Measurements from ENCODE around the gene CNP. TPM values are rescaled to one million over a fixed set of nuclear protein-coding genes. Genes with fewer than 3 reads are reported as not detected.

The CNP gene
- polyA plus RNA-seq, 1 donor: 40.1 TPM

GRCh38 chr17:41972571-41973407 lies 6.2 kb downstream of the CNP start:
- no peak for DNase-seq (ENCODE audit: low read depth)

DNA sequence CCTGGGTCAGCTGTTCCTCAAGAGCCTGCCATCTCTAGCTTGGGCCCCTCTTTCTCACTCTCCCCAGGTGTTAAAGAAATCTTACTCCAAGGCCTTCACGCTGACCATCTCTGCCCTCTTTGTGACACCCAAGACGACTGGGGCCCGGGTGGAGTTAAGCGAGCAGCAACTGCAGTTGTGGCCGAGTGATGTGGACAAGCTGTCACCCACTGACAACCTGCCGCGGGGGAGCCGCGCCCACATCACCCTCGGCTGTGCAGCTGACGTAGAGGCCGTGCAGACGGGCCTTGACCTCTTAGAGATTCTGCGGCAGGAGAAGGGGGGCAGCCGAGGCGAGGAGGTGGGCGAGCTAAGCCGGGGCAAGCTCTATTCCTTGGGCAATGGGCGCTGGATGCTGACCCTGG lies 6.8 kb downstream of the CNP start:
- no peak for DNase-seq (ENCODE audit: low read depth)

DNA sequence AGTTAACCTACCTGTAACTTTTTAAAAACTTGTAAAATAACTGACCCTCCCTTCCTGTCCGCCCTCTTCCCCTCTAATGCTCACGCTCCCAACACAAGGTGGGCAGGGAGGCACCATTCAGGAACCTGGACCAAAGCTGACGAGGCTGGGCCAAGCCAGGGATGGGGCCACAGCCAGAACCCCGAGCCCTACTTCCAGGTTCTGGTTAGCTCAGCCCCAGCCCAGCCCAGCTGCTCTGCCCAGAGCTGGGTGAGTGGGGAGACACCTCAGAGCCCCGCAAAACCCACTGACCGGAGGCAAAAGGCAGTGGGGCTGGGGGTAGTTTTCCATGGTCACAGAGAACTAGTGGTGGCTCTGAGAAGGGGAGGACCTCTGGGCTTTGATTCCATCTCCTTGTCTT lies 7.4 kb downstream of the CNP start:
- DNase-seq (ENCODE audit: low read depth): no peak

DNA sequence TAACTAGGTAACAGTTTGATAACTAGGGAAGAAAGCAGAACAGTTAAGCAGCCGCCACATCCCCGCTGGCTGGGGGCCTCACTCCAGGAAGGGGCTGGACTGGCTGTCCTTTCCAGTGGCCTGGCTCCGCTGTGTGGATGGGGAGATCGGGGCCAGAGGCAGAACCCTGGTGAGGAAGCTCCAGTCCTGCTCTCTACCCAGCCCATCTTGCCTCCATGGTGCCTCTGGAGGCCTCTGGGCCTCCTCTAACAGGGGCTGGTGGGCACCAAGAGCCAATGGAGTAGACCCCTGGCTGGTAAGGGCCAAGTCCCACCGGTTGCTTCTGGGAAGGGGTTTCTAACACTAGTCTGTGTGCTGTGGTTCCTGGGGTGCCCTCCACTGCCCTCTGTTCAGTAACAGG lies 8.1 kb downstream of the CNP start:
- no peak for DNase-seq (ENCODE audit: low read depth)

DNA sequence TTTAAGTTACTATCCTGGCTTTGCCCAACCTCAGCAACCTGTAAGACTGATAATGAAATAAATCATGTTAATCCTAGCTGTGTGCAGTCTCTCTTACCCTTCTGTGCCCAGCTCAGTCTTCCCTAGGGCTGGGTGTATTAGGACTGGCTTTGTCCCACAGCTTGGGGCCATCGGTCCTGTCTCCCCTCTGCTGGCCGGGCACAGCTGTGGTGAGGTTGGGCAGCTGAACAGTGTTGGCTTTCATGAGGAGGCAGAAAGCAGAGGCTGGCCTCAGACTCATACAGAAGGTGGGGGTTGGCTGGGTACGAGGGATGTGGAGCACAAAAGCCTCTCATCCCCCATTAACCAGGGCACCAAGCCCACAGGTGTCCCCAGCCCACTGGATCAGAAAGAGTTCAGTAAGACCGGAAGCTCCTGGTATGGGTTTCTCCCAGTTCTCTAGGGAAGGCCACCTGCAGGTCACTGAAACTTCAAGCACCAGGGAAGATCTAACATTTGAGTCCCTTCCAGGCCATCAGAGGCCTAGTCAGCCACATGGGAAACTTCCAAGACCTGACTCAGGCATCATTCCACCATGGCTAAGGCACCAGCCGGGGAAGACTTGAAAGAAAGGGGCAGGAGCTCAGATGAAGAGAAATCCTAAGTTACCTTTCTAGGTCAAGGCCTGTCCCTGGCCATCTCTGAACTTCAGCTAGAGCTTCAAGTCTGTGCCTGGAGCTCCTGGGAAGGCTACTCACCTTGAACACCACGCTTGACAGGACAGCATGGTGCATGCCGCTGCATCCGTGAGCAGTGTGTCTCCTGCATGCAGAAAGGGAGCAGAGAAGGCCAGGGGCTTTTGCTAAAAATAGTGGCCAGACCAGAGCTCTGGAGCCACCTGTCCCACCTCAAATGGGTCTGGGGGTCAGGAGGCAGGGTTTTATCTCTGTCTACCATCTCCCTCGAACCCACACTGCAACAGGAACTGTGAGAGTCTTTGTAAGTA lies 8.8 kb downstream of the CNP start:
- no peak for DNase-seq (ENCODE audit: low read depth)

GRCh38 chr17:41976142-41976768 lies 9.7 kb downstream of the CNP start:
- DNase-seq (ENCODE audit: low read depth): no peak

- no peak for DNase-seq (ENCODE audit: low read depth)
Measured at GRCh38 chr17:41977991-41978390, 11.4 kb downstream of the CNP start.

- no peak for DNase-seq (ENCODE audit: low read depth)
Measured at GRCh38 chr17:41982026-41982760, 15.6 kb downstream of the CNP start.

DNA sequence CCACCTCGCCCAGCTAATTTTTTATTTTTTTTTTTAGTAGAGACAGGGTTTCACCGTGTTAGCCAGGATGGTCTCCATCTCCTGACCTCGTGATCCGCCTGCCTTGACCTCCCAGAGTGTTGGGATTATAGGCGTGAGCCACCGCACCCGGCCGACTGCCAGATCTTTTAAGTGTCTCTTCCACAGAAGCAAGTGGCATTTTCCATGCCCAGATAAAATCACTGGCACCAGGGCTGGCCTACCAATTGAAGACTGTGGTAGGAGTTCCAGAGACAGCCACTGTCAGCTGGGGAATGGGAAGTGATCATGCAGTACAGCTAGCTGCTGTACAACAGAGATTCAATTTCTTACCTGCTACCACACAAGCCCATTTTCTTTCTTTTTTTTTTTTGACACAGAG lies 17.9 kb downstream of the CNP start:
- DNase-seq (ENCODE audit: low read depth): no peak

GRCh38 chr17:41985919-41986318 lies 19.3 kb downstream of the CNP start:
- no peak for DNase-seq (ENCODE audit: low read depth)

GRCh38 chr17:41986634-41987033 lies 20.0 kb downstream of the CNP start:
- no peak for DNase-seq (ENCODE audit: low read depth)

- DNase-seq (ENCODE audit: low read depth): no peak
Measured at GRCh38 chr17:41987642-41988041, 21.0 kb downstream of the CNP start.

- DNase-seq (ENCODE audit: low read depth): no peak
Measured at GRCh38 chr17:41988418-41988817, 21.8 kb downstream of the CNP start.

GRCh38 chr17:41989702-41990419 lies 23.3 kb downstream of the CNP start:
- no peak for DNase-seq (ENCODE audit: low read depth)

DNA sequence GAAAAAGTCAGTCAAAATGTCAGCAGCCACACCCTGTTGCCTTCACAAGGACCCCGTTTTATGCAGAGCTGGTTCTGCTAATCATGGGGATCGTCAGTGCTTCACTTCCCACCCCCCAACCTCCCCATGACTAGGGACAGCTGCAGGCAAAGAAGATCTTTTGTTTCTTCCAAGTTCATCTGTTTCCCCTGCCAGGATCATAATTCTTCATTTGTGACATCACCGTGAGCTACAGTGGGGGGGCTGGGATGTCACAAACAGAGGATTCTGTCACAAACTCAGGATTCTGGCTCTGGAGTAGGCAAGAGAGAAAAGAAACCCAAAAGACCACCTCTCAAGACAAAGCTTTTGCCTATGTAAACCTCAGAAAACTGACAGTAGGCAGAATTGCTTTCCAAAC lies 26.0 kb downstream of the CNP start:
- DNase-seq (ENCODE audit: low read depth): no peak

DNA sequence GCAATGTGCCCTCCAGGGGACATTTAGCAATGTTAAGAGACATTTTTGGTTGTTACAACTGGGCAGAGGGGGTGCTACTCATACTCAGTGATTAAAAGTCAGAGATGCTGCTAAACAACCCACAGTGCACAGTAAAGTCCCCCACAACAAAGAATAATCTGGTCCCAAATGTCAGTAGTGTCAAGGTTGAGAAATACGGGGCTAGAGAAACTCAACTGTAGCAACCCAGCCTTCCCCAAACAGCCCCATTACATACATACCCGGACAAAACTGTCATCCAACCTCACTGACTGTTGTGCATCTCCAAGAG lies 30.2 kb downstream of the CNP start:
- DNase-seq (ENCODE audit: low read depth): no peak

DNA sequence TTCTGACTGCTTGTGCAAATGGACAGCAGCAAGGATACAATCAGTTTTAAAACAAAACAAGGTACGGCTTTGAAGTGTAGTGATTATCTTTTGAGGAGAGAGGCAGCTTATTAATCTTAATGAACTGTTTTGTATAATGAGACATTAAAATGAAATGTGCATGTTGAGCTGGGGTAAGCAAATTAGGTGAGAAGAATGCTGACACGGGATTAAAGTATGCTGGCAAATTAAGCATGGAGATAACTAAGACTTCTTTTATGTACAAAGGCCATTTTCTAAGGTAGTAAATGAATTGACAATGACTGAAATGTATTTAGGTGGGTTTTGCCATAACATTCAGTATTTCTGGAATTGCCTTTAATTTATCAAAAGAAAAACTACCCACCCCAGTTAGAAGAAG lies 31.9 kb downstream of the CNP start:
- DNase-seq (ENCODE audit: low read depth): no peak

- no peak for DNase-seq (ENCODE audit: low read depth)
Measured at GRCh38 chr17:42000413-42001133, 34.0 kb downstream of the CNP start.

DNA sequence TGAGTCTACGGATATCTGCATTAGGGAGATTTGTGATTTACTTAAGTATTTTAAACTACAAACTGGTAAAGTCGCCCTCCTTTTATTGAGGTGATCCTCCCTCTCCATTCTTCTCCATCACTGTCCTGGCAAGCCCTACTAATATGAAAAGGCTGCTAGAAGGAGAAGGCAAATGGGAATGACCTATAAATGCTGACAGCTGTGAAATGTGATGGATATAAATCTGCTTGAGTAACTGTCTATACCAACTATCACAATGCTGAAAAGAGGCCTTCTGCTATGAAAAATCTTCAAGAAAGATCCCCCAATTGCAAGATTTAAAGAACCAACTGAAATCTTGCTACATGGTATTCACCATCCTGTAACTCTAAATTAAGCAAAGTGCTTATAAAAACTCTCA lies 35.1 kb downstream of the CNP start:
- no peak for DNase-seq (ENCODE audit: low read depth)

GRCh38 chr17:42002175-42002791 lies 35.7 kb downstream of the CNP start:
- DNase-seq (ENCODE audit: low read depth): no peak
